Limb (tissue), 2 donors: ENCODE measurements around the gene FMN1.

Experiments used
- DNase-seq, 2 donors: peaks; one replicate each; pipeline ENCODE4 v3.0.0-alpha.2; 2016; ENCODE audit errors: extremely low spot score in 2 of 2

The FMN1 gene

GRCh38 chr15:33157371-33158037 is 37.0 kb downstream of the FMN1 start:
- DNase-seq = no peak

DNA sequence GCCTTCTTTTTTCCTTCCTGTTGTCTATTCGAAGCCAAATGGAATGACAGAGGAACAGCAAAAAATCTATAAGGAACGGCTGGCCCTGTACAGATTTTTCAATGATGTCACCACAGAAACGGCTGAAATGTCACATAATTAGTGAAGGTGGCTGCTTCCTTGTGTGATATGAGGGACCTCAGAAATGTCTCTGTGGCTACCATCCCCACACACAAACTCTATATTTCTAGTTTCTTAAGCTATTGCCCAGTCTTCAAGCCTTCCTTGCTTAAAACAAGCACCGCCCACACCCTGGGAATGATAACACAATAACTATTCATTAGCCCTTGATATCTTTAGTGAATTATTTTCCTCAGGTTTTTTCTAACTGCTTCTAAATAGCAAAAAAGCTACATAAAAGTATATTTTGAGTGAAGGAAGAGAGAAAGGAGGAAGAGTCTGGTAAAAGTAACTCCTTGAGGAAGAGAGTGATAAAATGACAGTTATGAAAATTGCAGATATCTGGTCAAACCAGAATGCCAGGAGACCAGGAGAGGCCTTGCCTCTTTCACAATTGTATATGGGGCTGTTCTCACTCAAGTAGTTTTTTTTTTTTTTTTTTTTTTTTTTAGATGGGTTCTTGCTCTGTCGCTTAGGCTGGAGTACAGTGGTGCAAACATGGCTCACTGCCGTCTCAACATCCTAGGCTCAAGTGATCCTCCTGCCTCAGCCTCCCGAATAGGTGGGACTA is 38.7 kb downstream of the FMN1 start:
- no peak for DNase-seq

DNA sequence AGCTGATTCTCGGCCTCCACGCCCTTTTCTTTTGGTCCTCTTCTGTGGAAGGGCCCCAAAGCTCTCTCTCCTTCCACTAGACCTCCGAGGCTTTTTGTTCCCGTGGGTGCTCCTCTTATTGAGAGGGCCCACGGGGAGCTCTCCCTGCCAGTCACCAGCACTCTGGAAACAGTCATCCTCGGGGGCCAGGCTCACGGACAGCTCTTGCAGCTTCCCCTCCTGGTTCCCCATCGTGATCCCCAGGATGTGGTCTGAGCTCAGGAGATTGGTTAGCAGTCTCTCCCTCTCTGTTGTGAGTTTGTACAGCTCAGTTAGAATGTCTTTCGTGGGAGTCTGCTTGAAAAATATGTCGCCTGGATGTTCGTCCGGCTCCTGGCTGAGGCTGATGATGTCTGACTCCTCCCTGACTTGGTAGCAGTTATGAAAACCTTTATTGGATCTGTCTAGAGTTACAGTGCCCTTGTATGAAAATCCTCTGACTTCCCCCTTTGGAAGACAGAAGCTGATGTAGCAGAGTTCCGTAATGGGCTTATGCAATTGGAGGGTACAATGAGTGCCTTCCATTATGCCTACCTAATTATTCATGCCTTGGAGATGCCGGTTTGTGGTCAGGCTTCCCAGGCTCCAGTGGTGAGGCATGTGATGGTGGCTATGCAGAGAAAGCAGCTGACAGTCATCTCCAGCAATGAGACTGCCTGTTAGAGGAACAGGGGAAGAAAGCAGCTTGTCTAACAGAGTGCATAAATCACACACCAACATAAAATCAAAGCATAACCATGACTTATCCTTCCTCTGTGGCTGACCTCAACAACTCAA is 40.0 kb downstream of the FMN1 start:
- DNase-seq = peak in 1 of 2 donors; percentile 5

GRCh38 chr15:33153548-33153947 is 41.0 kb downstream of the FMN1 start:
- no peak for DNase-seq

- no peak for DNase-seq
Observed at GRCh38 chr15:33152502-33153109, 41.9 kb downstream of the FMN1 start.

DNA sequence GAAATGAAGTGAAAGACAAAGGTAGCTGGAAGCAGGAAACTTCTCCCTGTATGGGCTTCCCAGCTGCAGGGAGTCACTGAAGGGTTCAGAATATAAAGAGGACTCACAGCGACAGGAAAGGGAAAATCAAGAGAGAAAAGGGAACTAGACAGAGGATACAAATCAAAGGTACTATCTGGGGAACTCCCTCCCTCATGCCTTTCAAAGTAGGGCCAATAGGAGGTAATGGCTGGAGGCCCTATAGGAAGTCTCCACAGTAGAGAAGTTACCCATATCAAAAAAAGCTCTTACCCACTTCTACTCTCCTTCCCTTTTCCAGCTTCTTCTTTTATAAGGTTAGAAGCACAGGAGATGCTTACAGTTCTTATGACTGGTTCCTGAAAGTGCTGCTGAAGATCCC is 43.5 kb downstream of the FMN1 start:
- no peak for DNase-seq

DNA sequence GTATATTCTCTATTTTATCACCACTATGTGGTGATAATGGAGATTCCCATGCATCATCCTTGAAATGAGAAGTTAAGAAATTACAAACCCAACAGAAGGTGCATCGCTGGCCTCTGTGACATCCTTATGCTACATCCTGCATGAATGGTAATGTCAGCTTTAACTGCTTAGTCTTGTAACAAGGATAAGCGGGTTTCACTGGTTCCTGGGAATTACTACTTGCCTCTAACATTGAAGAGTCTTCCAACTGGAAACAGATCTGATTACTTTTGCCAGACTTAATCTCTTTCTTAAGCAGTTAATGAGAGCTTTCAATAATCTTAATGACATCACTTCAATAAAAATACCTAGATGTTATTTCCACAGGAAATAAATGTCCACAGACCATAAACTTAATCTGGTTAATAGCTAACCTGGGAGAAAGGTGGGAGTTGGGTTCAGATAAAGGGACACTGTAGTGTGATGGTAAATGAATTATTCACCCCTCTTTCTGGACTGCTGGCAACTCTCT is 44.0 kb downstream of the FMN1 start:
- DNase-seq = no peak

DNA sequence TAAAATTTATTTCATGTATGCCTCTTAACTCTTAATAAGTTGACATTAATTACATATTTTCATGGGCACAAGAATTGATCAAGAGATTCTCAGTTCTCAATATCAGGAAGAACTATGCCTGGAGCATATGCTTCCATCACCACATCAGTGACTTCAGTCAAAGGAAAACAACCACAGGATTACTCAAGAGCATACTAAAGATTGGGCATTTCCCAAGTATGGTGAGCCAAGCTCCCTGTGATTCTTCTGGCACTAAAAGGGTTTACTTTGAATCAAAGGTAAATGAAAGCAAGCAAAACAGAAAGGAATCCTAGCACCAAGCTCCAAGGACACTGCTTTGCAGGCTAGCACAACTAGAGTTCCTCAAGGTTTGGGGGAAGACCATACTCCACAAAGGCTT is 44.6 kb downstream of the FMN1 start:
- DNase-seq = no peak

GRCh38 chr15:33148129-33148751 is 46.3 kb downstream of the FMN1 start:
- DNase-seq = no peak

GRCh38 chr15:33146051-33146450 is 48.5 kb downstream of the FMN1 start:
- no peak for DNase-seq

DNA sequence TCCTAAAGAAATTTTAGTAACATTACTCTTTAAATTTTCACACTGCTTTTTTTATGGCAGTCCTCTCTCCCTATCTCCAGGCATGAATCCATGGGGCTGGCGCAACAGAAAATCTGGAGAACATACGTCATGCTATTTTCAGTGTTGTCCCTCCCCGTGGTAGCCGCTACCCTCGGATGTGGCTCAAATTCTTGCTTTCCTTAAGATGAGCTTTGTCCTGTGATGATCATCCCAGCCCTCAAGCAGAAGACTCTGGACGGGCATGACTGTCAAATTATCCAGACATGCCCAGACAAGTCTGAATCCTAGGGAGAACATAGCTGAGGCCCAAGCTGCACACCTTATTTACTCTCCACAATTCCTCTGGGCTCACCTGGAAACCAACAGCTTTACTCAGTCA is 49.1 kb downstream of the FMN1 start:
- DNase-seq = no peak

- no peak for DNase-seq
Observed at GRCh38 chr15:33142708-33143107, 51.8 kb downstream of the FMN1 start.

DNA sequence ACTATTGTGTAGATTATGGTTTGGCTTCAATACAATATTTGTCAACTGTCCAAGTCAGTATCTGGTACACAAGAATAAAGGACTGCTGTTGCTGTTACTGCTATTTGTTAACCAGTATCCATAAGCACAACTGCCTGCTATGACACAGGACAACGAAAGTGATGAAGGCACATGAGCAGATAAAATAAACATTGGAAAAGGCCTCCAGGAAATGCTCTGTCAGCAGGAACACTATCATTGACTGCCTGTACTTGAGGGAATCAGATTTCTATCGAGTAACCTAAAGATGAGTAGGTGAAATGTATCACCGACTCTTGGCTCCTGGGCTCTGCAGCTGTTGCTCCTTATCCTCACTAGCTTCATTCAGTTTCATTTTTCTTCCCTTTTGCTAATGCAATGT is 56.5 kb downstream of the FMN1 start:
- DNase-seq = no peak

DNA sequence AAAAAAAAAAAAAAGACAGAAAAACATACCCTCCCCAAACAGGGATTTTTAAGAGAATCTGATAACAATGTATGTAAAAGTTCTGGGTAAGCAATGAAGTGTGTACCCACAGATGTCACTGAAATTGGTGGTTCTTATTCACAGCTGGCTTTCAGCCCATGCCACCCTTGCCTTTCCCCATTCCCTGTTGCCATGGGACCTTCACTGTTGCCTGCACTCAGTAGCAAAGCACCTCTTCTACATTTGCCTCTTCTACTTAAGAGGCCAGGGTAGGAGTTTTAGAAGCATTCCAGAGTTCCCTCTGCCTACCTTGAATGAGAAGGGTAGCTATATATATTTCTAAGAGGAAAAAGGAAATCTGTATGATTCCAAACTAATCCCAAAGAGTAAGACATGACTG is 57.4 kb downstream of the FMN1 start:
- DNase-seq = no peak

GRCh38 chr15:33136353-33136752 is 58.2 kb downstream of the FMN1 start:
- DNase-seq = no peak

DNA sequence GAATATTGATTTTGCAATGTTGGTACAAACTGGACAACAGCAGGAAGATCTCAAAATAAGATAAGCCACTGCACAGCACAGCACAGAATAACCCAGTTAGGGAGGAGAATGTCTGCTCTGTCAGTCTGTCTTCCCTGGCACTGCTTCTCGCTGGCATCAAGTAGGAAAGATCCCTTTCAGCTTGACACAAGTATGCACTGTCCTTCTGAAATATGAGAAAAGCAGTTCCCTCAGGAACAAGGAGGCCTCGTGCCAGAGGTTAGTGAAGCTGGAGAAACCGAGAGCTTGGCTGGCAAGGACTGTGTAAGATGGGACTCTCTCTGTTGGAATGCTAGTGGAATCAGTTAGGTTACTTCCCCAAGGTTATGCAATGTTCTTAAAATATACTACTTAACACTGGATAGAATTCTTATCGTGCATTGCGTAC is 59.1 kb downstream of the FMN1 start:
- DNase-seq = no peak

DNA sequence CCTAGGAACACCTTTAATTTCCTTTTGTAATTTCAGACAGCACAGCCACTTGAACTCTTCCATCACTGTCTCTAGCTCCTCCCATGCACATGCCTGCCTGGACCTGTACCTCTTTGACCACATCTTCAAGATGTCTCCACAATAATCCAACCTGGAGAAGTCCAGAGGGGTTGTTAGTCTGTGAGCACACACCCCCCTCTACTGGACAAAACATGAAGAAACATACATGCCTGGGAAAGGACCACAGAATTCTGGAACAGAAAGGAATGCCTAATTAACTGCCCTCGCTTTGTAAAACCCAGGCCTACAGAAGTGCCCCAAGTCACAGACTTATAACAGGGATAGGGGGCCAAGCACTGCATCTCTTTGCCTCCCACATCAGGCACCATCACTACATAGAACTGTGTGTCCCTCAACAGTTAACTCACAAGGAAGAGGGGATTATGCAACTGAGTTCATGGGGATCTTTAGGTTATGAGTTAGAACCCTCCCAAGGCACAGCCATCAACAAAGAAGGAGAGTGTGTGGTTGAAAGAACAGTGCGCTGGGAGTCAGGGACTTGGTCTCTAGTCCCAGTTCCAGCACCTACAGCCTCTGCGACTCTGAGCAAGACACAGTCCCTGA is 61.7 kb downstream of the FMN1 start:
- peak; percentile 60 to 66 for DNase-seq

DNA sequence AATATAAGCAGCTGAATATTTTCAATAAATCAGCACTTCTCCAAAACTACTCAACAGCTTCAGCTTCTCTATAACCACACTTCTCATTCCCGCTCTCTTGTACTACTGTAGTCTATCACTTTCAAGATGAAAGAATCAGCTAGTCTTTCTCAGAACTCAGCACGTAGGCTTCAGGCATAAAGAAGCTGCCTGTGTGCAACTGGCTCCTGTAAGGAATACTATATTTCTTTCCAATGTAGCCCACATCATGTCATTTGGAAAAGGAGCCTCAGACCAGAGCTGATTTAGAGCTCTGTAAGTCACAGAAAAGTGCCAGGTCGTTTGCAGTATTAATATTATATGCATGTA is 62.3 kb downstream of the FMN1 start:
- DNase-seq = no peak

DNA sequence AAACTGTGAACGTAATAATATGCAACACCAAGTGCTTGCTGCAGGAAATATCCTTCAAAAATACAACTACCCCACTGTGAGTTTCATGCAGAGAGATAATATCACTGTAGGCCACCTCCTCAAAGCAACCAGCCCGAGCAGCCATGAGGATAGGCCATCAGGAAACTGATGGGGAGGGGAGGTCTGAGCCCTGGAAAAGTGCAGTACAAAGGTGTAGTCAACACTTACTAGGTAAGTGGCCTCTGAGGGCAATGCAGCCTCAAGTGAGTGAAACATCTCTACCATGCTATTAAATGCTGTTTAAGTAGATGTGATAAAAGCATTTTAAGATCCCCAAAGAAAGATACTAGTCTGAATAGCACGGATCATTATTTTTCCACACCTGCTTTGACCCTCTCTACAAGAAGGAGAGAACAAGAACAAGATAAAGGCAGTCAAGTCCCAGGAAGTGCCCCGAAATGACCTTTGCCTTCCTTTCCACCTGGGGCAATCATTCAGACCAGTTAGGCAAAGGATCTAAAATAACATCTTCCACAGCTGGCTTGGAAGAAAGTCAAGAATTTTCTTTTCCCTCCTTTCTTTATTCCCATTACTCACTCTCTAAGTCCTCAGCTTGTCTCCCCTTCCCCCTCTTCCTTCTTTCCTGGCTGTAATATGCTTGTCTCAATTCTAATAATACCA is 62.8 kb downstream of the FMN1 start:
- peak in 1 of 2 donors; percentile 68 for DNase-seq

GRCh38 chr15:33126559-33127290 is 67.8 kb downstream of the FMN1 start:
- peak; percentile 87 to 94 for DNase-seq
